LNCAP (cell line): ENCODE measurements around the gene GANC.

Source experiments
- CTCF ChIP-seq: fragments of 450-650 bp; IDR thresholded peaks from 2 replicates; pipeline ENCODE4 v1.5.1; 2017; ENCODE audit warnings: mild to moderate bottlenecking

Gene GANC

GRCh38 chr15:42240823-42241222 is 32.2 kb upstream of the GANC start:
- TF ChIP-seq CTCF, result no peak

DNA sequence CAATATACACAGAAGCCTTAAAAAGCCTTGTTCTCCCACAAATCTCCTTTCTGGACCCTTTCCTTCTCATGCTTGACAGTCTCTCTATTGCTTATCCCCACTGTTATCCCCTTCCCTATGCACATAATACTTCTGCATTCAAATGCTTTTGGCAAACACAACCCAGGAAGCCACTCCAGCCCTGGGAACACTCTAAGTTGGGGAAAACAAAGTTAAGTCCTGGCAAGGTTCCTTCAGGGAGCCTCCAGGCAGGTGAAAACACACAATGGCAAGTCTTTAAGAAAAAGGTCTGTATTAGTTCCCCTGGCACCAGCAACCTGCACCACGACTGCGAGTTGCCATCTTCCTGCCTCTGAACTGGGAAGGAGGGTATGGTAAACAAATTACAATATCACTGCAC is 19.7 kb upstream of the GANC start:
- no peak for TF ChIP-seq CTCF

- TF ChIP-seq CTCF, result no peak
These were observed 8.2 kb upstream of the GANC start for GRCh38 chr15:42264795-42265194.

GRCh38 chr15:42267286-42267685 is 5.7 kb upstream of the GANC start:
- no peak for TF ChIP-seq CTCF

DNA sequence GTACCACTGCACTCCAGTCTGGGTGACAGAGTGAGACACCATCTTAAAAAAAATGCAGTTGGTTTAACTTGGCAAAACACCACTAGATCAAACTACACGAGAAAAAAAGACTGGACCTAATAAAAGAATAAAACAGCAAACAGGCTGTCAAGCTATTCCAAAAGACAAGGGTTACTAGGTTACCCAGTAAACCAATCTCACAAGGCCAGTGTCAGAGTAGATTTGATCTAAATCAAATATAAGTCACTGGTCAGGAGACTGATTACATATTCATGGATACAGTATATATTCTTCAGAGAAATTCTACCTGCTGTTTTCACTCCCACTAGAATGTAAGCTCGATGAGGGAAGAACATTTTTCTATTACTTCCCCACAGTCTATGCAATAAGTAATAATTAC is 2.5 kb upstream of the GANC start:
- TF ChIP-seq CTCF, result no peak

DNA sequence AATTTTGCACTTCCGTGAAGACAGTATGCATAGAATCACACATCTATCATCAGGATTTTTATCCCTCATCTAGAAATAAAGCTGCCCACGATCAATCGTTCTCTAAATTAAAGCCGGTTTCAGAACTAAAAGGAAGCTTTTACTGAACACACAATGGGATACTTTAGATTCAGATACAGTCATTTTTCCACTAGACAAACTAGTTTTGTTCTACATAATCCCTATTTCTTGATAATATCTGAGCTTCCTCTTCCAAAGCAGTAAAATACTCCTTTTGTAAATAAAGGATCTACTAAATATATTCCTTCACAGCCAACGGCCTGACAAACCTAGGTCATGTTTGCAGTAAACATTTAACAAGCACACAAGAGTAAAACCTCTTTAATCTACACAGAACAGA is 2.0 kb upstream of the GANC start:
- no peak for TF ChIP-seq CTCF

- TF ChIP-seq CTCF, result no peak
These were observed 1.1 kb downstream of the GANC start for GRCh38 chr15:42273900-42274701.

DNA sequence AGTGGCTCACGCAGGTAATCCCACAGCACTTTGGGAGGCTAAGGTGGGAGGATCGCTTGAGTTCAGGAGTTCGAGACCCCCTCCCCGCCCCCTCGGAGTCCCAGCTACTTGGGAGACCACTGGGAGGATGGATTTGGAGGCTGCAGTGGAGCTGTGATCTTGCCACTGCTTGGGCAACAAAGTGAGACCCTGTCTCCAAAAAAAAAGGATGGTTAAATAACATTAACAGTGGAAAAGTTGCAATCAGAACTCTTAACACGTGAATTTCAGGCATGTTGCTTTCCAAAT is 1.6 kb downstream of the GANC start:
- no peak for TF ChIP-seq CTCF
